Measurements from ENCODE around the gene G6PC3.
"Not testable (repeated sequence)": the region's sequence is repeated elsewhere in the genome, so short reads cannot be mapped to it uniquely, and the experiment has no call there.

The G6PC3 gene

GRCh38 chr17:44044071-44044470, 26.5 kb upstream of the G6PC3 start:
- TF ChIP-seq CTCF (IDR thresholded peaks at IDR 0.05; ENCODE audit: low read depth, low read length), result no peak
- no peak for DNase-seq (ENCODE audit: extremely low read depth, low read depth)

GRCh38 chr17:44045486-44045885, 25.0 kb upstream of the G6PC3 start:
- no peak for TF ChIP-seq CTCF (IDR thresholded peaks at IDR 0.05; ENCODE audit: low read depth, low read length)
- no peak for DNase-seq (ENCODE audit: extremely low read depth, low read depth)

GRCh38 chr17:44046893-44047292, 23.6 kb upstream of the G6PC3 start:
- DNase-seq (ENCODE audit: extremely low read depth, low read depth), result not testable (repeated sequence)

GRCh38 chr17:44049294-44050060, 21.1 kb upstream of the G6PC3 start:
- no peak for DNase-seq (ENCODE audit: extremely low read depth, low read depth)

GRCh38 chr17:44053125-44053872, 17.2 kb upstream of the G6PC3 start:
- no peak for TF ChIP-seq CTCF (IDR thresholded peaks at IDR 0.05; ENCODE audit: low read depth, low read length)
- DNase-seq (ENCODE audit: extremely low read depth, low read depth), result no peak

More at GRCh38 chr17:44049294-44050060, 21.1 kb upstream of the G6PC3 start:
- TF ChIP-seq CTCF (IDR thresholded peaks at IDR 0.05; ENCODE audit: low read depth, low read length), result no peak

- no peak for DNase-seq (ENCODE audit: extremely low read depth, low read depth)
- TF ChIP-seq CTCF (IDR thresholded peaks at IDR 0.05; ENCODE audit: low read depth, low read length), result no peak
Measured at GRCh38 chr17:44059101-44059892, 11.2 kb upstream of the G6PC3 start.

GRCh38 chr17:44061446-44061845, 9.1 kb upstream of the G6PC3 start:
- DNase-seq (ENCODE audit: extremely low read depth, low read depth), result no peak
- no peak for TF ChIP-seq CTCF (IDR thresholded peaks at IDR 0.05; ENCODE audit: low read depth, low read length)
